Stimulated activated CD4-positive, alpha-beta T cell treated with anti-CD3 and anti-CD28 coated beads, Interleukin-12 subunit alpha, Interleukin-12 subunit beta, amount 100 ng/mL, for 48 hours (primary cell): Measurements from ENCODE around the gene SF3B5.
"Not testable (repeated sequence)": the region's sequence is repeated elsewhere in the genome, so short reads cannot be mapped to it uniquely, and the experiment has no call there.

Experiments used
- DNase-seq, 3 donors: peaks; one replicate each; pipeline ENCODE4 v3.0.0-alpha.2; 2020; ENCODE audit warnings: low read depth in 2 of 3, low spot score in 1 of 3

The SF3B5 gene

GRCh38 chr6:144064402-144065212 is 30.8 kb downstream of the SF3B5 start:
- peak; percentile 48 to 69 (median 69) for DNase-seq

DNA sequence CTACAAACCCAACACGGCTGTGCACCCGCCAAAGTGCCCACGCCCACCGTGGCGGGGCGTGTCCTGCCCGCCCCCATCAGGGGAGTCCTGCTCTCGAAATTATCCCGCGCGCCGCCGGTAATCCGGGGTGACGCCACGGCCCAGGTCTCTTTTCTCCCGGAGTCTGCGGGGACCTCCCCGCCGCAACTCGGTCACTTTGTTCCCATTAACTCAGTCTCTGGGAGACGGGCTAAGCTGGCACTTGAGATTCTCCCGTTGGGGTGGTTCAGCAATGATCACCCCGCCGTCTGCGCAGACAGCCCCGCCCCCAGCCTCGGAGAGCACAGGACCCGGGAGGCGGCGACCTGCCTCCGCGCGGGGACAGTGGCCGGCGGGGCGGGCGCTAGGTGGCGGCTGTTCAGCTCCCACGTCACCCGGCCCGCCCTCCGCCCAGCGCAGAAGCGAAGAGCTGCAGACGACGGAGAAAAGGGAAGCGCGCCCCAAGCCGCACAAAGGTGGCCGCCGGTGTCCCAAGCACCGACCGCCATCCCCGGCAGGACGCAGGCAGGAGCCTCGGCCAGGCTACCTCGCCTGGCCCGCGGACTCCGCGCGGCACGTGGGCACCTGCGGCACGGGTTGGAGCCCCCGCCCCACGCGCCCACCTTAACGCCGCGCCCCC is 31.5 kb downstream of the SF3B5 start:
- peak; percentile 69 to 89 (median 76) for DNase-seq

GRCh38 chr6:144063246-144063743 is 32.1 kb downstream of the SF3B5 start:
- DNase-seq = no peak

DNA sequence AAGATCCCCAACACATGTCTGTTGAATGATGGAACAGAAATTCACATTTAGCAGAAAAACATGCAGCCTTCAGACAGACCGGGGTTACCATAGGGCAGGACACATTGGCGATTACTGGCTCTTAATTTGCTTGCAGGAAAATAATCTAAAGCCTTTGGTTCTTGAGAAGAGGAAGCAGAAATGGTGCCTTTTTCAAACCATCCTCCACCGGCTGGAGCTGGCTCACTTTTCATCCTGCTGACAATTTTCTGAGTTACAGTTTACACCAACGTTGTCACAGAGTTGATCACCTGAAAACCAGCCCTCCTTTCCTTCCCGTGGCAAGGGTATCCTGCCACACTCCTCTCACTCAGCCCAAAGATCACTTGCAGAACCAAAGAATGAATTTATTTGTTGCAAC is 32.6 kb downstream of the SF3B5 start:
- DNase-seq = no peak

DNA sequence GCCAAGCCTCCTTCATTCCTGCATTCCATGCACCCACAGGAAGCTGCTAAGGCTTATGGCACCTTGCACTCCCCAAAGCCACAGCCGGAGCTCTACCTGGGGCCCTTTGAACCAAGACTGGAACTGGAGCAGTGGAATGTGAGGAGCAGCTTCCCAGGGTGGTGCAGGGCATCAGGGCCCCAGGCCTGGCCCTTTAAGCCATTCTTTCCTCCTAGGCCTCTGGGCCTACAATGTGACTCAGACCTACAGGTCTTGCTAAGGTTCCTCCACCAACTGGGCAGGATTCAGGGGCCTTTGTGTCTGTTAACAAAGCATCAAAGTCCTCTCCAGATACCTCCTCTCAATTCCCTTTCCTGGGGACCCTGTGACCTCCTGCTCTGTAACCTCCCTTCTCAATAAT is 36.2 kb downstream of the SF3B5 start:
- no peak for DNase-seq

GRCh38 chr6:144055121-144055931 is 40.0 kb downstream of the SF3B5 start:
- DNase-seq = peak in 2 of 3 donors; percentile 28 to 35

DNA sequence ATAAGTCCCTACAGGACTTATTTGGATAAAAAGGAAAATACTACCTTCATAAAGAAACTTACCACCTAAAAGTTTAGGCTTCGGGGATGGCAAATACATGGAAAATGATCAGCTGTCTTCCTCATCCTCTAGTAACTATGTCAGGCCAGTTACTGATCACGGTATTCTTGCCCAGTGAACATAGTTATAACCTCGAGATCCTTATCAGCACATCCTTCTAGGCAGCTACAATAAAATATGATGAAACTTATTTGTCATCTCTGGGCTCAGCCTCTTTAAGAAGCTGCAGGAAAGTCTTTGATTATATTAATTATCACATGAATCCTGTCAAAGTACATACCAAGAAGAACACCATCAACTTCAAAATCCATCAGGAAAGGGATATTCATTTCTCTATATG is 41.8 kb downstream of the SF3B5 start:
- DNase-seq = no peak

- no peak for DNase-seq
Observed at GRCh38 chr6:144052488-144052887, 42.9 kb downstream of the SF3B5 start.

DNA sequence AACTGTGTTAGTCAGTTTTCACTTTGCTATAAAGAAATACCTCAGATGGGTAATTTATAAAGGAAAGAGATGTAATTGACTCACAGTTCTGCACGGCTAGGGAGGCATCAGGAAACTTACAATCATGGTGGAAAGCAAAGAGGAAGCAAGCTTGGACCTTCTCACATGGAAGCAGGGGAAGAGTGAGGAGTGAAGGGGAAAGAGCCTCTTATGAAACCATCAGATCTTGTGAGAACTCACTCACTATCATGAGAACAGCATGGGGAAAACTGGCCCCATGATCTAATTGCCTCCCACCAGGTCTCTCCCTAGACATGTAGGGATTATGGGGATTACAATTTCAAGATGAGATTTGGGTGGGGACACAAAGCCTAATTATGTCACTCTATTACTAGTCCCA is 46.0 kb downstream of the SF3B5 start:
- no peak for DNase-seq

GRCh38 chr6:144047688-144048087 is 47.7 kb downstream of the SF3B5 start:
- DNase-seq = no peak

DNA sequence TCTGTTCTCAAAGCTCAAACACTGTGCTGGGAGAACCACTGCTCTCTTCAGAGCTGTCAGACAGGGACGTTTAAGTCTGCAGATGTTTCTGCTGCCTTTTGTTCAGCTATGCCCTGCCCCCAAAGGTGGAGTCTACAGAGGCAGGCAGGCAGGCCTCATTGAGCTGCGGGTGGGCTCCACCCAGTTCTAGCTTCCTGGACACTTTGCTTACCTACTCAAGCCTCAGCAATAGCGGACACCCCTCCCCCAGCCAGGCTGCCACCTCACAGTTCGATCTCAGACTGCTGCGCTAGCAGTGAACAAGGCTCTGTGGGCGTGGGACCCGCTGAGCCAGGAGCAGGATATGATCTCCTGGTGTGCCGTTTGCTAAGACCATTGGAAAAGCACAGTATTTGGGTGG is 48.7 kb downstream of the SF3B5 start:
- not testable (repeated sequence) for DNase-seq

DNA sequence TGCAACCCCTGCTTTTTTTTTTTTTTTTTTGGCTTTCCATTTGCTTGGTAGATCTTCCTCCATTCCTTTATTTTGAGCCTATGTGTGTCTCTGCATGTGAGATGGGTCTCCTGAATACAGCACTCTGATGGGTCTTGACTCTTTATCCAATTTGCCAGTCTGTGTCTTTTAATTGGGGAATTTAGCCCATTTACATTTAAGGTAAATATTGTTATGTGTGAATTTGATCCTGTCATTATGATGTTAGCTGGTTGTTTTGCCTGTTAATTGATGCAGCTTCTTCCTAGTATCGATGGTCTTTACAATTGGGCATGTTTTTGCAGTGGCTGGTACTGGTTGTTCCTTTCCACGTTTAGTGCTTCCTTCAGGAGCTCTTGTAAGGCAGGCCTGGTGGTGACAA is 50.4 kb downstream of the SF3B5 start:
- DNase-seq = not testable (repeated sequence)
